Measurements from ENCODE around the gene ELP2. TPM values are rescaled to one million over a fixed set of nuclear protein-coding genes. Genes with fewer than 3 reads are reported as not detected.
"Not testable (repeated sequence)": the region's sequence is repeated elsewhere in the genome, so short reads cannot be mapped to it uniquely, and the experiment has no call there.

Gene ELP2
- total and polyA plus RNA-seq, 2 of the 8 experiments (the other 6 are each of a cell fraction or from before 2014, with no cell fraction given) = 55.8 to 165 TPM

DNA sequence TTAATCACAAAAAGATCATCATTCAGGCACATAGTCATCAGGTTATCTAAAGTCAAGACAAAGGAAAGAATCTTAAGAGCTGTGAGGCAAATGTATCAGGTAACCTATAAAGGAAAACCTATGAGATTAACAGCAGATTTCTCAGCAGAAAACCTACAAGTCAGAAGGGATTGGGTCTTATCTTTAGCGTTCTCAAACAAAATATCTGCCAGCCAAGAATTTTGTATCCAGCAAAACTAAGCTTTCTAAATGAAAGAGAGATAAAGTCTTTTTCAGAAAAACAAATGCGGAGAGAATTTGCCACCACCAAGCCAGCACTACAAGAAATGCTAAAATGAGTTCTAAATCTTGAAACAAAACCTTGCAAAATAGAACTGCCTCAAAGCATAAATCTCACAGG, 48.6 kb upstream of the ELP2 start:
- H3K14ac ChIP-seq (ENCODE audit: insufficient read length) = not testable (repeated sequence)
- ChIA-PET CTCF (ENCODE audit: partially characterized antibody) (interaction anchor here (2.2 kb wide), 1 partner anchor 14 kb away, joined by 9 read pairs; no protein-coding TSS in a partner anchor), POLR2A (ENCODE audit: partially characterized antibody) (interaction anchor here (1.9 kb wide), 1 partner anchor 14 kb away, joined by 4 read pairs; no protein-coding TSS in a partner anchor)

More for the DNA sequence above, 48.6 kb upstream of the ELP2 start:
- not testable (repeated sequence) for H3K23ac ChIP-seq (ENCODE audit: insufficient read length); H3K4me3 ChIP-seq (ENCODE audit: extremely low read depth in 1 of 4, insufficient read depth in 2 of 4, low read depth in 3 of 4, low read length in 4 of 4); H3K79me1 ChIP-seq (ENCODE audit: low read depth, low read length); H3K9me3 ChIP-seq (ENCODE audit: insufficient read depth in 2 of 2, low read depth in 1 of 2, low read length in 1 of 2); H3K9ac ChIP-seq (replicated peaks in 1 of 4; ENCODE audit: extremely low read depth in 1 of 4, low read depth in 3 of 4, low read length in 3 of 4); H3K56ac ChIP-seq (replicated peaks; ENCODE audit: insufficient read length, low read depth, low read length); H2BK120ac ChIP-seq (replicated peaks; ENCODE audit: low read depth, low read length); H4K5ac ChIP-seq (ENCODE audit: insufficient read length, low read depth, low read length); H4K20me1 ChIP-seq (replicated peaks in 1 of 2; ENCODE audit: control insufficient read depth in 1 of 2, insufficient read depth in 2 of 2, low read length in 2 of 2); H3K4ac ChIP-seq (replicated peaks; ENCODE audit: insufficient read length, low read depth, low read length); H2AFZ ChIP-seq (ENCODE audit: low read length); H2BK20ac ChIP-seq (ENCODE audit: low read length); H3K4me1 ChIP-seq (replicated peaks in 1 of 4; ENCODE audit: control insufficient read depth in 3 of 4, insufficient read depth in 4 of 4, low read length in 3 of 4); H2AK5ac ChIP-seq (ENCODE audit: low read depth, low read length); H3K4me2 ChIP-seq (ENCODE audit: insufficient read depth in 1 of 2, low read depth in 2 of 2, low read length in 2 of 2); H2BK15ac ChIP-seq (ENCODE audit: low read length); H3K23me2 ChIP-seq (ENCODE audit: low read depth, low read length); DNase-seq (ENCODE audit: low read depth in 1 of 2, low spot score in 2 of 2); H3K36me3 ChIP-seq (ENCODE audit: control insufficient read depth in 2 of 4, insufficient read depth in 4 of 4, low read length in 3 of 4); H4K91ac ChIP-seq (replicated peaks; ENCODE audit: insufficient read length, low read length); H3K27me3 ChIP-seq (replicated peaks in 1 of 4; ENCODE audit: control insufficient read depth in 3 of 4, extremely low read depth in 1 of 4, insufficient read depth in 3 of 4, low read length in 3 of 4); H4K8ac ChIP-seq (ENCODE audit: extremely low read depth, insufficient read depth, low read length); H3K18ac ChIP-seq (ENCODE audit: extremely low read depth, low read length); H2BK5ac ChIP-seq (ENCODE audit: low read depth, low read length); H2BK12ac ChIP-seq (ENCODE audit: low read depth, low read length); H3K27ac ChIP-seq (ENCODE audit: low read depth, low read length); FAIRE-seq; H3K79me2 ChIP-seq (ENCODE audit: control insufficient read depth in 1 of 2, insufficient read depth in 2 of 2, low read length in 2 of 2)
- WGBS, 2 experiments (ENCODE audit: extremely low coverage in 1 of 2, insufficient coverage in 1 of 2, insufficient read length in 1 of 2, insufficient replicate concordance in 2 of 2, low coverage in 1 of 2, low lambda C conversion rate in 2 of 2, missing lambda C conversion rate in 1 of 2) = 91% methylated on average over 2 of the region's 2 CpGs; no CpG with 5 or more reads in 1 of the 2 experiments
